H1 (cell line): ENCODE results near the gene SAFB2. TPM values are rescaled to one million over a fixed set of nuclear protein-coding genes. Genes with fewer than 3 reads are reported as not detected.

Source experiments
- CTCF ChIA-PET: fragments of 300-600 bp; sonication (Branson Sonifier 250); formaldehyde crosslinking; loops from one replicate; lab custom pipeline; 2021; ENCODE audit not compliant: partially characterized antibody; lab: Charles Lee
- POLR2A ChIA-PET: fragments of 300-600 bp; sonication (Branson Sonifier 250); formaldehyde crosslinking; loops from one replicate; lab custom pipeline; 2021; ENCODE audit warnings: inconsistent platforms; ENCODE audit not compliant: partially characterized antibody; lab: Charles Lee
- DNase-seq, 2 experiments: peaks; one replicate each; pipeline versions ENCODE4 v3.0.0 to v3.0.0-alpha.2; 2010 to 2022; ENCODE audit warnings: low spot score in 2 of 2, low read depth in 1 of 2, mixed read lengths in 1 of 2
- FAIRE-seq: peaks from 2 replicates; lab custom pipeline; 2011; peaks lifted over from hg19 to GRCh38; lab: Jason Lieb, UNC
- H2AFZ ChIP-seq: 2 replicates; pipeline ENCODE4 v1.8.1; 2012; ENCODE audit warnings: low read length, inconsistent platforms
- H2AK5ac ChIP-seq: 2 replicates; pipeline ENCODE4 v1.6.1; 2013; ENCODE audit warnings: low read depth, low read length
- H2BK120ac ChIP-seq: replicated peaks from 2 replicates; pipeline ENCODE3; 2013; ENCODE audit warnings: low read depth, low read length, inconsistent platforms
- H2BK12ac ChIP-seq: 2 replicates; pipeline ENCODE4 v1.6.1; 2013; ENCODE audit warnings: low read depth, low read length
- H2BK15ac ChIP-seq: 2 replicates; pipeline ENCODE4 v1.6.1; 2013; ENCODE audit warnings: low read length
- H2BK20ac ChIP-seq: 2 replicates; pipeline ENCODE4 v1.6.1; 2013; ENCODE audit warnings: low read length
- H2BK5ac ChIP-seq: 2 replicates; pipeline ENCODE4 v1.6.1; 2013; ENCODE audit warnings: low read depth, low read length
- H3K14ac ChIP-seq: 2 replicates; pipeline ENCODE4 v1.6.1; 2013; ENCODE audit warnings: inconsistent platforms; ENCODE audit not compliant: insufficient read length
- H3K18ac ChIP-seq: 2 replicates; pipeline ENCODE4 v1.6.1; 2013; ENCODE audit warnings: low read length; ENCODE audit errors: extremely low read depth
- H3K23ac ChIP-seq: 2 replicates; pipeline ENCODE4 v1.6.1; 2013; ENCODE audit warnings: inconsistent platforms; ENCODE audit not compliant: insufficient read length
- H3K23me2 ChIP-seq: 2 replicates; pipeline ENCODE4 v1.6.1; 2013; ENCODE audit warnings: low read depth, low read length
- H3K27ac ChIP-seq: 2 replicates; pipeline ENCODE4 v1.6.1; 2011; ENCODE audit warnings: low read depth, low read length, inconsistent platforms
- H3K27me3 ChIP-seq, 4 experiments: replicated peaks in 1 of 4; 1 replicate in 1 of 4; 2 replicates in 3 of 4; pipeline versions ENCODE4 v1.6.1 to v1.8.1; 2011 to 2013; ENCODE audit warnings: low read length in 3 of 4, mild to moderate bottlenecking in 3 of 4, inconsistent platforms in 2 of 4, mixed read lengths in 2 of 4, moderate library complexity in 1 of 4; ENCODE audit not compliant: control insufficient read depth in 3 of 4, insufficient read depth in 3 of 4; ENCODE audit errors: extremely low read depth in 1 of 4
- H3K36me3 ChIP-seq, 4 experiments: 2 replicates each; pipeline versions ENCODE4 v1.6.1 to v1.8.1; 2011 to 2013; ENCODE audit warnings: mild to moderate bottlenecking in 4 of 4, low read length in 3 of 4, moderate library complexity in 2 of 4, control low read depth in 1 of 4, inconsistent platforms in 1 of 4; ENCODE audit not compliant: insufficient read depth in 4 of 4, control insufficient read depth in 2 of 4
- H3K4ac ChIP-seq: replicated peaks from 2 replicates; pipeline ENCODE3; 2013; ENCODE audit warnings: low read length, low read depth, mixed read lengths, inconsistent platforms; ENCODE audit not compliant: insufficient read length
- H3K4me1 ChIP-seq, 4 experiments: replicated peaks in 1 of 4; 1 replicate in 1 of 4; 2 replicates in 3 of 4; pipeline versions ENCODE4 v1.6.1 to v1.8.1; 2011 to 2013; ENCODE audit warnings: low read length in 3 of 4, inconsistent platforms in 2 of 4, mixed read lengths in 1 of 4; ENCODE audit not compliant: insufficient read depth in 4 of 4, control insufficient read depth in 3 of 4
- H3K4me2 ChIP-seq, 2 experiments: 2 replicates each; pipeline versions ENCODE4 v1.6.1 to v1.8.1; 2011 to 2013; ENCODE audit warnings: low read depth in 2 of 2, low read length in 2 of 2, control low read depth in 1 of 2, inconsistent platforms in 1 of 2, mild to moderate bottlenecking in 1 of 2; ENCODE audit not compliant: insufficient read depth in 1 of 2
- H3K4me3 ChIP-seq, 4 experiments: fragments of 200-600, 300-600 bp in 1 of 4; sonication (generic), shearing (Covaris generic), sonication (Bioruptor Twin) in 1 of 4; 2 replicates each; pipeline versions ENCODE4 v1.5.1 to v1.8.1; 2011 to 2016; ENCODE audit warnings: low read length in 4 of 4, low read depth in 3 of 4, control low read depth in 2 of 4, inconsistent platforms in 2 of 4, mild to moderate bottlenecking in 2 of 4, mixed read lengths in 1 of 4, moderate library complexity in 1 of 4; ENCODE audit not compliant: insufficient read depth in 2 of 4; ENCODE audit errors: extremely low read depth in 1 of 4
- H3K56ac ChIP-seq: replicated peaks from 2 replicates; pipeline ENCODE3; 2013; ENCODE audit warnings: low read depth, mild to moderate bottlenecking, mixed read lengths, low read length, inconsistent platforms; ENCODE audit not compliant: insufficient read length
- H3K79me1 ChIP-seq: 2 replicates; pipeline ENCODE4 v1.6.1; 2013; ENCODE audit warnings: low read depth, low read length, control low read depth
- H3K79me2 ChIP-seq, 2 experiments: 2 replicates each; pipeline versions ENCODE4 v1.6.1 to v1.8.1; 2012 to 2013; ENCODE audit warnings: low read length in 2 of 2, mild to moderate bottlenecking in 2 of 2, inconsistent platforms in 1 of 2; ENCODE audit not compliant: insufficient read depth in 2 of 2, control insufficient read depth in 1 of 2
- H3K9ac ChIP-seq, 4 experiments: replicated peaks in 1 of 4; 1 replicate in 1 of 4; 2 replicates in 3 of 4; pipeline versions ENCODE4 v1.6.1 to v1.8.1; 2011 to 2013; ENCODE audit warnings: low read depth in 3 of 4, low read length in 3 of 4, control low read depth in 2 of 4, mild to moderate bottlenecking in 2 of 4, moderate library complexity in 2 of 4, inconsistent platforms in 1 of 4; ENCODE audit errors: extremely low read depth in 1 of 4
- H3K9me3 ChIP-seq, 2 experiments: 2 replicates each; pipeline versions ENCODE4 v1.6.1 to v1.8.1; 2012 to 2013; ENCODE audit warnings: mild to moderate bottlenecking in 2 of 2, moderate library complexity in 2 of 2, control low read depth in 1 of 2, inconsistent platforms in 1 of 2, low read depth in 1 of 2, low read length in 1 of 2, mixed read lengths in 1 of 2; ENCODE audit not compliant: insufficient read depth in 2 of 2
- H4K20me1 ChIP-seq, 2 experiments: replicated peaks in 1 of 2; 2 replicates each; pipeline versions ENCODE3 to v1.8.1; 2011 to 2013; ENCODE audit warnings: inconsistent platforms in 2 of 2, low read length in 2 of 2, mild to moderate bottlenecking in 1 of 2; ENCODE audit not compliant: insufficient read depth in 2 of 2, control insufficient read depth in 1 of 2
- H4K5ac ChIP-seq: 2 replicates; pipeline ENCODE4 v1.6.1; 2013; ENCODE audit warnings: low read length, low read depth, mixed read lengths, inconsistent platforms; ENCODE audit not compliant: insufficient read length
- H4K8ac ChIP-seq: 2 replicates; pipeline ENCODE4 v1.8.0; 2013; ENCODE audit warnings: mild to moderate bottlenecking, moderate library complexity, low read length, inconsistent platforms; ENCODE audit not compliant: insufficient read depth; ENCODE audit errors: extremely low read depth
- H4K91ac ChIP-seq: replicated peaks from 2 replicates; pipeline ENCODE3; 2013; ENCODE audit warnings: low read length, mixed read lengths, inconsistent platforms; ENCODE audit not compliant: insufficient read length
- CBX5 ChIP-seq: fragments of 300-800, 300-1000 bp; sonication (generic); IDR thresholded peaks from 2 replicates; pipeline ENCODE4 v1.7.1; 2016; ENCODE audit warnings: antibody characterized with exemption, low read length, low read depth
- CBX8 ChIP-seq: fragments of 300-800, 300-1000 bp; sonication (generic); IDR thresholded peaks from 2 replicates; pipeline ENCODE4 v1.7.1; 2016; ENCODE audit warnings: low read depth, low read length, borderline replicate concordance
- CEBPB ChIP-seq: IDR thresholded peaks from 2 replicates; pipeline ENCODE4 v1.6.1; 2012; ENCODE audit warnings: low read depth, low read length
- EZH2 ChIP-seq: fragments of 200-600 bp; sonication (generic); IDR thresholded peaks from 2 replicates; pipeline ENCODE4 v1.7.1; 2012; ENCODE audit warnings: low read depth, mild to moderate bottlenecking, moderate library complexity, low read length, inconsistent platforms; ENCODE audit not compliant: severe bottlenecking
- HDAC2 ChIP-seq, 2 experiments: fragments of 300-600 bp in 1 of 2; sonication (generic) in 1 of 2; IDR thresholded peaks; 2 replicates each; pipeline ENCODE4 v1.6.1; 2011 to 2012; ENCODE audit warnings: low read depth in 2 of 2, low read length in 2 of 2, mild to moderate bottlenecking in 2 of 2, moderate library complexity in 2 of 2, borderline replicate concordance in 1 of 2, inconsistent platforms in 1 of 2
- JUN ChIP-seq: IDR thresholded peaks from 2 replicates; pipeline ENCODE4 v1.6.1; 2011; ENCODE audit warnings: low read depth, mild to moderate bottlenecking, improper control_type of control experiment, low read length
- JUND ChIP-seq: IDR thresholded peaks from 2 replicates; pipeline ENCODE4 v1.6.1; 2011; ENCODE audit warnings: mild to moderate bottlenecking, improper control_type of control experiment, low read length
- POU5F1 ChIP-seq: IDR thresholded peaks from 2 replicates; pipeline ENCODE4 v1.6.1; 2011; ENCODE audit warnings: low read depth, mild to moderate bottlenecking, low read length, moderate library complexity
- SIRT6 ChIP-seq: IDR thresholded peaks from one replicate; pipeline ENCODE4 v1.7.1; 2012; ENCODE audit warnings: low read length, inconsistent platforms
- SP2 ChIP-seq: IDR thresholded peaks from 2 replicates; pipeline ENCODE4 v1.6.1; 2012; ENCODE audit warnings: mild to moderate bottlenecking, low read length, inconsistent platforms
- TAF1 ChIP-seq: IDR thresholded peaks from 2 replicates; pipeline ENCODE4 v1.6.1; 2011; ENCODE audit warnings: mild to moderate bottlenecking, low read depth, low read length
- ZNF274 ChIP-seq: IDR thresholded peaks from 2 replicates; pipeline ENCODE4 v1.7.0; 2012; ENCODE audit warnings: low read length, borderline replicate concordance; ENCODE audit errors: extremely low read depth
- WGBS, 2 experiments: shearing (Covaris generic) in 1 of 2; methylation state at CpG; one replicate each; pipeline versions ENCODE4 v1.1.6 to v1.1.7; 2013 to 2015; ENCODE audit warnings: low lambda C conversion rate in 2 of 2, mixed read lengths in 2 of 2, inconsistent platforms in 1 of 2, low coverage in 1 of 2, missing lambda C conversion rate in 1 of 2; ENCODE audit not compliant: insufficient replicate concordance in 2 of 2, insufficient coverage in 1 of 2, insufficient read length in 1 of 2; ENCODE audit errors: extremely low coverage in 1 of 2, missing lambda C conversion rate in 1 of 2; 5-methylcytosine and 5-hydroxymethylcytosine counted together
- polyA plus RNA-seq, 7 experiments: library from polyadenylated mRNA; depleted of rRNA in 3 of 7; stranded (reverse) in 5 of 7; unstranded in 2 of 7; fragments of >200 nt in 5 of 7; fragments of 200-250 nt in 2 of 7; gene quantifications; 1 replicate in 5 of 7; 2 replicates in 1 of 7; 4 replicates in 1 of 7; pipeline versions ENCODE4 v1.2.1 to v1.2.3, GENCODE V29; 2011 to 2013; ENCODE audit warnings: missing spikeins in 2 of 7, mixed read lengths in 2 of 7
- total RNA-seq: library from RNA; stranded (reverse); fragmentation: NEBNext Ultra II Directional; extraction: Animal tissue kit (Norgen Biotek cat#: 25700); gene quantifications from 2 replicates; pipeline ENCODE4 v1.2.1, GENCODE V29; 2021
- TF ChIP-seq, protein P1 (sequence below): IDR thresholded peaks from 2 replicates; pipeline ENCODE4 v1.6.1; 2011; ENCODE audit warnings: low read length, improper control_type of control experiment

SAFB2 gene
- total and polyA plus RNA-seq, 2 of the 8 experiments (the other 6 are each of a cell fraction or from before 2014, with no cell fraction given), result 14.8 to 63.8 TPM

DNA sequence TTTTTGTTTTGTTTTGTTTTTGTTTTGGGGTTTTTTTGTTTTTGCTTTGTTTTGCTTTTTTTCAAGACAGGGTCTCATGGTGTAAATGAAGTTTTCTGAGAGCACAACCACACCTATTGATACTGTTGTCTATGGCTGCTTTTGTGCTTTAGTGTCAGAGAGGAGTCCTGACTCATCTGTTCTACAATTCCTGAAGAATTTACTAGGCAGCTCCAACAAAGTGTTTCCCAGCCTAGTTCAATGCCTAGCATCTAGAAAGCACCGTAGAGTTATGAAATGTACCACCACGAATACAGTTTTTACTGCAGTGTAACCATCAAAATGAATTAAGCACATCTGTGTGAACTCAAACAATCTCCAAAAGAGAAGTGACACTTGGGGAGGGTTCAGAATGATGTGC, 21.5 kb upstream of the SAFB2 start:
- Histone ChIP-seq H3K9me3 (no peaks in the 10 kb centered on the region), H3K27ac (no peak overlapping the region), H4K91ac (no peak overlapping the region), H2BK120ac (no peak overlapping the region), H3K23ac (no peak overlapping the region), H4K5ac (no peak overlapping the region), H2AK5ac (no peak overlapping the region), H3K56ac (no peak overlapping the region), H3K23me2 (no peaks in the 10 kb centered on the region), H2BK20ac (no peak overlapping the region), H3K18ac (no peak overlapping the region), H2BK5ac (no peak overlapping the region), H2BK12ac (no peak overlapping the region), H3K4me1 (no peaks in the 10 kb centered on the region), H2AFZ (no peak overlapping the region), H3K79me2 (peaks cover 3 to 70% of the 10 kb centered on the region in 2 experiments; a peak in 3 of 4 replicates), H3K9ac (no peak overlapping the region), H3K14ac (no peak overlapping the region), H3K4ac (no peak overlapping the region), H3K79me1 (peaks cover 9% of the 10 kb centered on the region), H2BK15ac (no peak overlapping the region), H3K4me2 (no peak overlapping the region), H4K20me1 (peaks cover 21 to 25% of the 10 kb centered on the region in 2 experiments), H4K8ac (no peak overlapping the region), H3K4me3 (no peak overlapping the region), H3K27me3 (no peaks in the 10 kb centered on the region), H3K36me3 (peaks cover 23 to 73% (median 61%) of the 10 kb centered on the region in 4 experiments)
- CTCF ChIA-PET, result interaction anchor here (0.9 kb wide), 1 partner anchor 59 kb away, joined by 3 read pairs; no protein-coding TSS in a partner anchor
- TF ChIP-seq JUND (no peak), SP2 (no peak), TAF1 (no peak), CBX5 (no peak), SIRT6 (no peak), JUN (no peak), CEBPB (no peak), CBX8 (no peak), POU5F1 (no peak), EZH2 (no peak), HDAC2 (IDR thresholded peaks at IDR 0.05; ENCODE audit: borderline replicate concordance in 1 of 2, low read depth in 2 of 2, low read length in 2 of 2) (no peak), ZNF274 (no peak)
- TF ChIP-seq, protein P1, sequence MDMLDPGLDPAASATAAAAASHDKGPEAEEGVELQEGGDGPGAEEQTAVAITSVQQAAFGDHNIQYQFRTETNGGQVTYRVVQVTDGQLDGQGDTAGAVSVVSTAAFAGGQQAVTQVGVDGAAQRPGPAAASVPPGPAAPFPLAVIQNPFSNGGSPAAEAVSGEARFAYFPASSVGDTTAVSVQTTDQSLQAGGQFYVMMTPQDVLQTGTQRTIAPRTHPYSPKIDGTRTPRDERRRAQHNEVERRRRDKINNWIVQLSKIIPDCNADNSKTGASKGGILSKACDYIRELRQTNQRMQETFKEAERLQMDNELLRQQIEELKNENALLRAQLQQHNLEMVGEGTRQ, result no peak
- DNase-seq, result no peak
- no peak for FAIRE-seq
- WGBS, 2 experiments, result 95% methylated on average over 2 of the region's 2 CpGs; no CpG with 5 or more reads in 1 of the 2 experiments
- POLR2A ChIA-PET, result no interaction called here
